HG02885 (cell line): Measurements from ENCODE around the gene PCDHGA4.
"Not testable (repeated sequence)": the region's sequence is repeated elsewhere in the genome, so short reads cannot be mapped to it uniquely, and the experiment has no call there.

Experiments
- ATAC-seq: cut with Tn5 transposase; IDR thresholded peaks from one replicate; pipeline ENCODE4 v1.9.1; 2021; ENCODE audit warnings: mild to moderate bottlenecking; ENCODE audit not compliant: unreplicated experiment, poor library complexity

PCDHGA4 gene

DNA sequence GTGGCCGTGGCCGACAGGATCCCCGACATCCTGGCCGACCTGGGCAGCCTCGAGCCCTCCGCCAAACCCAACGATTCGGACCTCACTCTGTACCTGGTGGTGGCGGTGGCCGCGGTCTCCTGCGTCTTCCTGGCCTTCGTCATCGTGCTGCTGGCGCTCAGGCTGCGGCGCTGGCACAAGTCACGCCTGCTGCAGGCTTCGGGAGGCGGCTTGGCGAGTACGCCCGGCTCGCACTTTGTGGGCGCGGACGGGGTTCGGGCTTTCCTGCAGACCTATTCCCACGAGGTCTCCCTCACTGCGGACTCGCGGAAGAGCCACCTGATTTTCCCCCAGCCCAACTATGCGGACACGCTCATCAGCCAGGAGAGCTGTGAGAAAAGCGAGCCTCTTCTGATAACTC is 8.8 kb upstream of the PCDHGA4 start:
- ATAC-seq = not testable (repeated sequence)

DNA sequence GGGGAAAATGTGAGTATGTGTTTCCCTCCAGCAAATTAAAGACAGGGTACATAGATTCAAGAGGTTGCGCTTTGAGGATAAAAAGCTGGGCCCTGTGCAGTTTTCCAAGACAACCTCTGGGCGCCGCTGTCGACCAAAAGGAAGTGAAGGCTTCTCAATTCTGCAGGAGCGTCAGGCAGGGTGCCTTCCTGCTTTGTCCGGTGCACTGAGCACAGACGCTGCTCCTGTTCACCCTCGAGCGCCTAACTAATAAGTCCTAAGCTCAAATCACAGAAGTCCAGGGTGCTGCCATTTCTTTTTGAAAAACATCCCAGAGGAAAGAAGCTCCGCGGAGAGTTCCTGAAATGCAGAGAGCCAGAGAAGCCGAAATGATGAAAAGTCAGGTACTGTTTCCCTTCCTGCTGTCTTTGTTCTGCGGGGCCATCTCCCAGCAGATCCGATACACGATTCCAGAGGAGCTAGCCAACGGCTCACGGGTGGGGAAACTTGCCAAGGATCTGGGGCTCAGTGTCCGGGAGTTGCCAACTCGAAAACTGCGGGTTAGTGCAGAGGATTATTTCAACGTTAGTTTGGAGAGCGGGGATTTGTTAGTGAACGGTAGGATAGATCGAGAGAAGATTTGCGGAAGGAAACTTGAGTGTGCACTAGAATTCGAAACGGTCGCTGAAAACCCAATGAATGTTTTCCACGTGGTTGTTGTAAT is 4.8 kb upstream of the PCDHGA4 start, which contains the start of gene PCDHGB1:
TSS of gene PCDHGB1 (plus strand) at position 183 of the 703 bp plus-strand sequence. CDS start at position 345, 162 bp downstream.
- ATAC-seq = no peak

DNA sequence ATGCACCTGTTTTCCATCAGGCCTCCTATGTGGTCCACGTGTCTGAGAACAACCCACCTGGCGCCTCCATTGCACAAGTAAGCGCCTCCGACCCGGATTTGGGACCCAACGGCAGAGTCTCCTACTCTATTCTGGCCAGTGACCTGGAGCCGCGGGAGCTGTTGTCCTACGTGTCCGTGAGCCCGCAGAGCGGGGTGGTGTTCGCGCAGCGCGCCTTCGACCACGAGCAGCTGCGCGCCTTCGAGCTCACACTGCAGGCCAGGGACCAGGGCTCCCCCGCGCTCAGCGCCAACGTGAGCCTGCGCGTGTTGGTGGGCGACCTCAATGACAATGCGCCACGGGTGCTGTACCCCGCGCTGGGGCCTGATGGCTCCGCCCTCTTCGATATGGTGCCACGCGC is 3.2 kb upstream of the PCDHGA4 start:
- no peak for ATAC-seq

DNA sequence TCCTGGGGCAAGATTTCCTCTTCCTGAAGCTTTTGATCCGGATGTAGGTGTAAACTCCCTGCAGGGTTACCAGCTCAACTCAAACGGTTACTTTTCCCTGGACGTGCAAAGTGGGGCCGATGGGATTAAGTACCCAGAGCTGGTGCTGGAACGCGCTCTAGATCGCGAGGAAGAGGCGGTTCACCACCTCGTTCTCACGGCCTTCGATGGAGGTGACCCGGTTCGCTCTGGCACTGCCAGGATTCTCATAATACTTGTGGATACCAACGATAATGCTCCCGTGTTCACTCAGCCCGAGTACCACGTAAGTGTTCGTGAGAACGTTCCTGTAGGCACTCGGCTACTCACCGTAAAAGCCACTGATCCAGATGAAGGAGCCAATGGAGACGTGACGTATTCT is 820 bp downstream of the PCDHGA4 start:
- no peak for ATAC-seq

GRCh38 chr5:141356133-141356532 is 1.3 kb downstream of the PCDHGA4 start:
- no peak for ATAC-seq

DNA sequence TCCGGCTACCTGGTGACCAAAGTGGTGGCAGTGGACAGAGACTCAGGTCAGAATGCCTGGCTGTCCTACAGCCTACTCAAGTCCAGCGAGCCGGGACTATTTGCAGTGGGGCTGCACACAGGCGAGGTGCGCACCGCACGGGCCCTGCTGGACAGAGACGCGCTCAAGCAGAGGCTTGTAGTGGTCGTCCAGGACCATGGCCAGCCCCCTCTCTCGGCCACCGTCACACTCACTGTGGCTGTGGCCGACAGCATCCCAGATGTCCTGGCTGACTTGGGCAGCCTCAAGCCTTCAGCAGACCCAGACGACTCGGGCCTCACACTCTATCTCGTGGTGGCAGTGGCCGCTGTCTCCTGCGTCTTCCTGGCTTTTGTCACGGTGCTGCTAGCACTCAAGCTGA is 2.1 kb downstream of the PCDHGA4 start:
- no peak for ATAC-seq

- ATAC-seq = no peak
These were observed 5.1 kb downstream of the PCDHGA4 start, which contains the start of gene PCDHGB2 for GRCh38 chr5:141359790-141360426. TSS of gene PCDHGB2 (plus strand) at chr5:141359994. CDS start at chr5:141360136, 142 bp downstream.

DNA sequence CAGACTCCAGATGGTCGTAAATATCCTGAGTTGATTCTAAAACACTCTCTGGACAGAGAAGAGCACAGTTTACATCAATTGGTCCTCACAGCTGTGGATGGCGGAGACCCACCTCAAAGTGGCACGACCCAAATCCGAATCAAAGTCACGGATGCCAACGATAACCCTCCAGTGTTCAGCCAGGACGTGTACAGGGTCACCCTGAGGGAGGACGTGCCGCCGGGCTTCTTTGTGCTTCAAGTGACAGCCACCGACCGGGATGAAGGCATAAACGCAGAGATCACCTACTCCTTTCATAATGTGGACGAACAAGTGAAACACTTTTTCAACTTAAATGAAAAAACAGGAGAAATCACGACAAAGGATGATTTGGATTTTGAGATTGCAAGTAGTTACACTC is 5.9 kb downstream of the PCDHGA4 start:
- no peak for ATAC-seq

- ATAC-seq = no peak
These were observed 7.9 kb downstream of the PCDHGA4 start for GRCh38 chr5:141362719-141363118.

DNA sequence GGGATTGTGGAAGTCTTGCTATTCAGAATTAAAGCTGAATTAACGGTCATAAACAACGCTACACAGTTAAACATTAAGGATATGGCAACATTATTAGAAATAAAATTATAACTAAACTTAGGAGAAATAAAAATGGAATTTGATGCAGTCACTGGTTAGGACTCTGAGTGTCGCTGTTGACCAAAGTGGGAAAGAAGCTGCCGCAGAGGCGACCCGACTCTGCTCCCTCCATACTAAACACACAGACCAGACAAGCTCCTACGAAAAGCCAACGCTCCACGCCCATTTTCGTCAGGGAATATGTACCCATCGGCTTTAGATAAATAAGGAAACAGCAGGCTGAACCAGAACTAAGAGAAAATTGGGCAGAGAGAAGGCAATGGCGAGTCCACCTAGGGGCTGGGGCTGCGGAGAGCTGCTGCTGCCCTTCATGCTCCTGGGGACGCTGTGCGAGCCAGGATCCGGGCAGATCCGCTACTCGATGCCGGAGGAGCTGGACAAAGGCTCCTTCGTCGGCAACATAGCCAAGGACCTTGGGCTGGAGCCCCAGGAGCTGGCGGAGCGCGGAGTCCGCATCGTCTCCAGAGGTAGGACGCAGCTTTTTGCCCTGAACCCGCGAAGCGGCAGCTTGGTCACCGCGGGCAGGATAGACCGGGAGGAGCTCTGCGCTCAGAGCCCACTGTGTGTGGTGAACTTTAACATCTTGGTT is 9.3 kb downstream of the PCDHGA4 start, which contains the start of gene PCDHGA5:
TSS of gene PCDHGA5 (plus strand) at position 211 of the 709 bp plus-strand sequence. CDS start at position 380, 169 bp downstream.
- no peak for ATAC-seq

DNA sequence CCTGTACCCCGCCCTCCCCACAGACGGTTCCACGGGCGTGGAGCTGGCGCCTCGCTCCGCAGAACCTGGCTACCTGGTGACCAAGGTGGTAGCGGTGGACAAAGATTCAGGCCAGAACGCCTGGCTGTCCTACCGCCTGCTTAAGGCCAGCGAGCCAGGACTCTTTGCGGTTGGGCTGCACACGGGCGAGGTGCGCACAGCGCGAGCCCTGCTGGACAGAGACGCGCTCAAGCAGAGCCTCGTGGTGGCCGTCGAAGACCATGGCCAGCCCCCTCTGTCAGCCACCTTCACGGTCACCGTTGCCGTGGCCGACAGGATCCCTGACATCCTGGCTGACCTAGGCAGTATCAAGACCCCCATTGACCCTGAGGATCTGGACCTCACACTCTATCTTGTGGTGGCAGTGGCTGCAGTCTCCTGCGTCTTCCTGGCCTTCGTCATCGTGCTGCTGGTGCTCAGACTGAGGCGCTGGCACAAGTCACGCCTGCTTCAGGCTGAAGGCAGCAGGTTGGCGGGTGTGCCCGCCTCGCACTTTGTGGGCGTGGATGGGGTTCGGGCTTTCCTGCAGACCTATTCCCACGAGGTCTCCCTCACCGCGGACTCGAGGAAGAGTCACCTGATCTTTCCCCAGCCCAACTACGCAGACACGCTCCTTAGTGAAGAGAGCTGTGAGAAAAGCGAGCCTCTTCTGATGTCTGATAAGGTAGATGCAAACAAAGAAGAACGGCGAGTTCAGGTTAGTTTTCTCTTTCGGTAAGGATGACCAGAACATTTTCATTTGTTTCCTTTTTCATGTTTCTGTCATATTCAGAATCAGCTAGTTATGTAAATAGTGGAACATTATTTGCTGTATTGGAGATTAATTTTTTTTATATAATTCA is 11.4 kb downstream of the PCDHGA4 start:
- ATAC-seq = no peak

DNA sequence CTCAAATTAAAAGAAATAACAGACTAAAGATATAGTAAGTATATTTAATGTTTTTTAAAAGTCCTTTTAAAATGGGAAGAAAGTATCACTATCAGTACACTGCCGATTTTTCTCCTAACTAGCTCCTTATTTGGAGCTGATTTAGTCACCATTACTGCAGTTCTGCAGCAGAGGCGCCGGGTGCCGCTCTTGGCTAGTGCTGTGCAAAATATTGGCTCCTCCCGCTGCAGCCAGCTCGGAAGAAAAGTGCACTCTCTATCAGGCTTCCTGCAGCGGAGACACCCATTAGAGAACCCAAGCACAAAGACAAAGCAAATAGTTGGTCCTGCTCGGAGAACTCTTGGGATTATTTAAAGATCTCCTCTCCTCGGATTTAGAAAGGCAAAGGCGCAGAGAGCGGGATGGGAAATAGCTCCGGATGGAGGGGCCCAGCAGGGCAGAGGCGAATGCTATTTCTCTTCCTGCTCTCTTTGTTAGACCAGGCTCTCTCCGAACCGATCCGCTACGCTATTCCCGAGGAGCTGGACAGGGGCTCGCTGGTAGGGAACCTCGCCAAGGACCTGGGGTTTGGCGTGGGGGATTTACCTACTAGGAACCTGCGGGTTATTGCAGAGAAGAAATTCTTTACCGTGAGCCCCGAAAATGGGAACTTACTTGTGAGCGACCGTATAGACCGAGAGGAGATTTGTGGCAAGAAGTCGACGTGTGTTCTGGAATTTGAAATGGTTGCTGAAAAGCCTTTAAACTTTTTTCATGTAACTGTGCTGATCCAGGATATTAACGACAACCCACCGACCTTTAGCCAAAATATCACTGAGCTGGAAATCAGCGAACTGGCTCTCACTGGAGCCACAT is 15.4 kb downstream of the PCDHGA4 start, which contains the start of gene PCDHGB3:
TSS of gene PCDHGB3 (plus strand) at position 249 of the 855 bp plus-strand sequence. CDS start at position 402, 153 bp downstream.
- peak; percentile 97 for ATAC-seq

DNA sequence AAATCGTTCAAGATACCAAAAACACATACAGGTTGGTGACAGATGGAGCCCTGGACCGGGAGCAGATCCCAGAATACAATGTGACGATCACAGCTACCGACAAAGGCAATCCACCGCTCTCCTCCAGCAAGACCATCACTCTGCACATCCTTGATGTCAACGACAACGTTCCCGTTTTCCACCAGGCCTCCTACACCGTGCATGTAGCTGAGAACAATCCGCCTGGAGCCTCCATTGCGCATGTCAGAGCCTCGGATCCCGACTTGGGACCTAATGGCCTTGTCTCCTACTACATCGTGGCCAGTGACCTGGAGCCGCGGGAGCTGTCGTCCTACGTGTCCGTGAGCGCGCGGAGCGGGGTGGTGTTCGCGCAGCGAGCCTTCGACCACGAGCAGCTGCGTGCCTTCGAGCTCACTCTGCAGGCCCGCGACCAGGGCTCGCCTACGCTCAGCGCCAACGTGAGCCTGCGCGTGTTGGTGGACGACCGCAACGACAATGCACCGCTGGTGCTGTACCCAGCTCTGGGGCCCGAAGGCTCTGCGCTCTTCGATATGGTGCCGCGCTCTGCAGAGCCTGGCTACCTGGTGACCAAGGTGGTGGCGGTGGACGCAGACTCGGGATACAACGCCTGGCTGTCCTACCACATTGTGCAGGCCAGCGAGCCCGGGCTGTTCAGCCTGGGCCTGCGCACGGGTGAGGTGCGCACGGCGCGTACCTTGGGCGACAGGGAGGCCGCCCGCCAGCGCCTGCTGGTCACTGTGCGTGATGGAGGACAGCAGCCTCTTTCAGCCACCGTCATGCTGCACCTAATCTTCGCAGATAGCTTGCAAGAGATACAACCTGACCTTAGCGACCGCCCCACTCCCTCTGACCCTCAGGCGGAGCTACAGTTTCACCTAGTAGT is 17.0 kb downstream of the PCDHGA4 start:
- no peak for ATAC-seq

DNA sequence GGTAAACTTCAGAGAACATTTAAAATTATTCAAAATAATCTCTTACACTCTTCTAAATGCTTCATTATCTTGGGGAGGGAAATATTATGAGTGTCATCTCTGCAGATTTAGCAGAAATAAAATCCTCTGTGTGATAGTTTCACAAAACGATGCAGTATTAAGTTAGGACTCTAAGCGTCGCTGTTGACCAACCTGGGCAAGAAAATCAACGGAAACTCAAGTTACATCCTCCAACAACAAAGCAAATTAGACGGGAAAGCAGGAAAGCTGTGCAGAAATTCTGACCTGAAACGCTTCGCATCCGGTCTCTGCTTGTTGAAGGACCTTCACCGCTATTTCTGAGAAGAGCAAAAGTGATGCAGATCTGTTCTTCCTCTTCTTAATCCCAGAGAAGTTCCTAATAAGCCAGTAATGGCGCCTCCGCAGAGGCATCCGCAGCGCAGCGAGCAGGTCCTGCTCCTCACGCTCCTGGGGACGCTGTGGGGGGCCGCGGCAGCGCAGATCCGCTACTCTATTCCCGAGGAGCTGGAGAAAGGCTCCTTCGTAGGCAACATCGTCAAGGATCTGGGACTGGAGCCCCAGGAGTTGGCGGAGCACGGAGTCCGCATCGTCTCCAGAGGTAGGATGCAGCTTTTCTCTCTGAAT is 19.0 kb downstream of the PCDHGA4 start, which contains the start of gene PCDHGA6:
TSS of gene PCDHGA6 (plus strand) at position 219 of the 645 bp plus-strand sequence. CDS start at position 412, 193 bp downstream.
- no peak for ATAC-seq

GRCh38 chr5:141374627-141375026 is 19.8 kb downstream of the PCDHGA4 start:
- no peak for ATAC-seq

DNA sequence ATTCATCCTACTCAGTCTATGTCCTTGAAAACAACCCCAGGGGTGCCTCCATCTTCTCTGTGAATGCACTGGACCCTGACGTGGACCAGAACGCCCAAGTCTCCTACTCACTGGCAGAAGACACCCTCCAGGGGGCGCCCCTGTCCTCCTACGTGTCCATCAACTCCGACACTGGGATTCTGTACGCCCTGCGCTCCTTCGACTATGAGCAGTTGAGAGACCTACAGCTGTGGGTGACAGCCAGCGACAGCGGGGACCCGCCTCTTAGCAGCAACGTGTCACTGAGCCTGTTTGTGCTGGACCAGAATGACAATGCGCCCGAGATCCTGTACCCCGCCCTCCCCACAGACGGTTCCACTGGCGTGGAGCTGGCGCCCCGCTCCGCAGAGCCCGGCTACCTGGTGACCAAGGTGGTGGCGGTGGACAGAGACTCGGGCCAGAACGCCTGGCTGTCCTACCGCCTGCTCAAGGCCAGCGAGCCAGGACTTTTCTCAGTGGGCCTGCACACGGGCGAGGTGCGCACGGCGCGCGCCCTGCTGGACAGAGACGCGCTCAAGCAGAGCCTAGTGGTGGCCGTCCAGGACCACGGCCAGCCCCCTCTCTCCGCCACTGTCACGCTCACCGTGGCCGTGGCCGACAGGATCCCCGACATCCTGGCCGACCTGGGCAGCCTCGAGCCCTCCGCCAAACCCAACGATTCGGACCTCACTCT is 20.8 kb downstream of the PCDHGA4 start:
- ATAC-seq = not testable (repeated sequence)
